ENCODE measurements around the gene TBX20.
A peak's percentile ranks its signal among the peaks of the same experiment; 100 is the strongest.

The TBX20 gene, protein sequence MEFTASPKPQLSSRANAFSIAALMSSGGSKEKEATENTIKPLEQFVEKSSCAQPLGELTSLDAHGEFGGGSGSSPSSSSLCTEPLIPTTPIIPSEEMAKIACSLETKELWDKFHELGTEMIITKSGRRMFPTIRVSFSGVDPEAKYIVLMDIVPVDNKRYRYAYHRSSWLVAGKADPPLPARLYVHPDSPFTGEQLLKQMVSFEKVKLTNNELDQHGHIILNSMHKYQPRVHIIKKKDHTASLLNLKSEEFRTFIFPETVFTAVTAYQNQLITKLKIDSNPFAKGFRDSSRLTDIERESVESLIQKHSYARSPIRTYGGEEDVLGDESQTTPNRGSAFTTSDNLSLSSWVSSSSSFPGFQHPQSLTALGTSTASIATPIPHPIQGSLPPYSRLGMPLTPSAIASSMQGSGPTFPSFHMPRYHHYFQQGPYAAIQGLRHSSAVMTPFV

DNA sequence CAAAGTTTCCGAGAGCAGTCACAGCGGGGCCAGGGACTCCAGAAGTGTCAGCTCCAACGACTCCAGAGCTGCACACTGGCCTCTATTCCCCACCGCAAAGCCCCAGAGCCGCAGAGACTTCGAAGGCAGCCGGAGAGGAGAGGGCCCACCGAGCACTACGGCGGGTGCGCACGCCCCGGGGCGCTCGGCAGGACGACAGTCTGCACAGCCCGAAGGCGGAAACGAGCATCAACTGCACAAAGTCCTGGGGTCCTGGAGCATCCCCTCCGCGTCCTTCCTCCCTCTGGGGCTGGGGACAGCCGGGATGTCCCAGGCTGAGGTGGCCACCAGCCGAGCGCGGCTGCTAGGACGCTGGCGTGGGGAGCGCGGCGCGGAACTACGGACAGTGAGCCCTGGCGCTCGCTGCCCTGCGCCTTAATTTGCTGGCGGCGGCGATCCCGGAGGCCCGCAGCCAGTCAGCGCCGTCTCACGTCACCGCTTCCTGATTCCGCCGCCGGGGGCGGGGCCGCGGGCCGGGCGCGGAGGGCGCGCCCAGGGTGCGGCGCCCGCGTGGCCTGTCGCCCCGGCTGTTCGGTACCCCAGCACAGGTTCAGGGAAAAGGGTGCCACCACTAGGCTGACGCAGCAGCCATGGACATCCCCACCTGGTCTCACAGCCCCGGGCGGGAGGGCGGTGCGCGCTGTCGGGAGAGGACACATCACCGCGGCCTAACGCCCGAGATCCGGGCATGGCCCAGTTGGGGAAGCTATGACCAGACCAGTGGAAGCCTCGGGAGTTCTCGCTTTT, at the start of gene TBX20:
Gene TBX20 (minus strand): TSS at position 391 of the 786 bp plus-strand sequence. CDS start 480 bp downstream, outside the sequence.
- in situ Hi-C loops (cut with HindIII; ENCODE audit: low sequenced_read_pairs), result no loop called here
- peak within 1 kb of the TSS; percentile 29 for H3K4me3 ChIP-seq (ENCODE audit: low read depth, low read length)
- TF ChIP-seq, protein P1, sequence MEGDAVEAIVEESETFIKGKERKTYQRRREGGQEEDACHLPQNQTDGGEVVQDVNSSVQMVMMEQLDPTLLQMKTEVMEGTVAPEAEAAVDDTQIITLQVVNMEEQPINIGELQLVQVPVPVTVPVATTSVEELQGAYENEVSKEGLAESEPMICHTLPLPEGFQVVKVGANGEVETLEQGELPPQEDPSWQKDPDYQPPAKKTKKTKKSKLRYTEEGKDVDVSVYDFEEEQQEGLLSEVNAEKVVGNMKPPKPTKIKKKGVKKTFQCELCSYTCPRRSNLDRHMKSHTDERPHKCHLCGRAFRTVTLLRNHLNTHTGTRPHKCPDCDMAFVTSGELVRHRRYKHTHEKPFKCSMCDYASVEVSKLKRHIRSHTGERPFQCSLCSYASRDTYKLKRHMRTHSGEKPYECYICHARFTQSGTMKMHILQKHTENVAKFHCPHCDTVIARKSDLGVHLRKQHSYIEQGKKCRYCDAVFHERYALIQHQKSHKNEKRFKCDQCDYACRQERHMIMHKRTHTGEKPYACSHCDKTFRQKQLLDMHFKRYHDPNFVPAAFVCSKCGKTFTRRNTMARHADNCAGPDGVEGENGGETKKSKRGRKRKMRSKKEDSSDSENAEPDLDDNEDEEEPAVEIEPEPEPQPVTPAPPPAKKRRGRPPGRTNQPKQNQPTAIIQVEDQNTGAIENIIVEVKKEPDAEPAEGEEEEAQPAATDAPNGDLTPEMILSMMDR (IDR thresholded peaks at IDR 0.05; ENCODE audit: low read depth, low read length, missing control alignments), result no peak
- no peak for DNase-seq (ENCODE audit: low read depth)

DNA sequence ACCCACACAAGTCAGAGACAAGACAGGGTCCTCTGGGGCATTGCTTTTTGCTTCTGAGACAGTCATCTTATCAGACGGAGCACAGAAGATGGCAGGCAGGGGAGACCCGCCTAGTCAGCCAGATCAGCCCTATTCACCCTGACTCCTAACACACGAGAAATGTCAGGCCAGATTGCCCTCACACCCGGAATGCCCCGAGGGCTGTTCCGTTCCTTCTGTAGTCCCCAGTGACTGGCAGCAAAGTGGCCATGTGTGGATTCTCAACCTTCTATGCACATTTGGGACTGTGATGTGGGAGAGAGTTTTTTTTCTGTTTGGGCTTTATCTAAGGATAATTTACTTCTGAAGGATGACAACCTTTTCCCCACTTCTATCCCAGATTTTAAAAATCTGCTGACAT, 35.5 kb upstream of the TBX20 start:
- H3K4me3 ChIP-seq (ENCODE audit: low read depth, low read length), result no peak overlapping the region
- DNase-seq (ENCODE audit: low read depth), result no peak
- TF ChIP-seq, protein P1 (IDR thresholded peaks at IDR 0.05; ENCODE audit: low read depth, low read length, missing control alignments), result no peak
- in situ Hi-C loops (cut with HindIII; ENCODE audit: low sequenced_read_pairs), result no loop called here

DNA sequence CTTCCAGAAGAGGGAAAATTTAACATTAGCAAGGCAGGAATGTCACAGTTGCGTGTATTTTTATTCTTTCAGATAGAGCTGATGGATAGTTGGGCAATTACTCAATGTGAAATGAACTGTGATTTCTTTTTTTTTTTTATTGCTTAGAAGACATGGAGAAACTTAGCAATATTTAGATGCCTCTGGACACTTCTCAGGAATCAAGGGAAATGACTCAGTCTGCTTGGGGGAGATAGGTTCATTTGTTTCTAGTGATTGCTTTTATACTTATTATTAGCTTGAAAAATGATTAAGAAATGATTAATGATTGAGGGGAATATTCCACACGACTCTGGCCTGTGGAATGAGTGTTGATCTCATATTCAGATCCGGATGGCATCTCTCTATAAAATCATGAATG, 33.1 kb upstream of the TBX20 start:
- TF ChIP-seq, protein P1 (IDR thresholded peaks at IDR 0.05; ENCODE audit: low read depth, low read length, missing control alignments), result no peak
- in situ Hi-C loops (cut with HindIII; ENCODE audit: low sequenced_read_pairs), result no loop called here
- no peak for DNase-seq (ENCODE audit: low read depth)
- H3K4me3 ChIP-seq (ENCODE audit: low read depth, low read length), result no peak overlapping the region

DNA sequence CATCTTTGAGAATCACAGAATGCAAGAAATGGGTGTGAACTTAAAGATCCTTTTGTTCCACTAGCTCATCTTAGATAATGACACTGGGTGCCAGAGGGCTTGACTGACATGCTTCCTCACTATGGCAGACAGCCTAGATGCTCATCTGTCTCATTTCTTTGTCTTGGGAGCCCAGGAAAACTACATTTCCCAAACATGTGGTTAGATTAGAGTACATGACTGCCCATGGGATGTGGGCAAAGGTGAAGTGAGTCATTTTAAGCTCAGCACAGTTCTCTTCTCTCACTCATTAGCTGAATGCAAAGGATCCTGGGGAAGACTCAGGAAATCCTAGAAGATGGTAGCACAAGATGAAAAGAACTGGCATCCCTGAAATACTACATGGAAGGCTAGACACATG, 32.5 kb upstream of the TBX20 start:
- in situ Hi-C loops (cut with HindIII; ENCODE audit: low sequenced_read_pairs), result no loop called here
- no peak for DNase-seq (ENCODE audit: low read depth)
- TF ChIP-seq, protein P1 (IDR thresholded peaks at IDR 0.05; ENCODE audit: low read depth, low read length, missing control alignments), result no peak
- H3K4me3 ChIP-seq (ENCODE audit: low read depth, low read length), result no peak overlapping the region

DNA sequence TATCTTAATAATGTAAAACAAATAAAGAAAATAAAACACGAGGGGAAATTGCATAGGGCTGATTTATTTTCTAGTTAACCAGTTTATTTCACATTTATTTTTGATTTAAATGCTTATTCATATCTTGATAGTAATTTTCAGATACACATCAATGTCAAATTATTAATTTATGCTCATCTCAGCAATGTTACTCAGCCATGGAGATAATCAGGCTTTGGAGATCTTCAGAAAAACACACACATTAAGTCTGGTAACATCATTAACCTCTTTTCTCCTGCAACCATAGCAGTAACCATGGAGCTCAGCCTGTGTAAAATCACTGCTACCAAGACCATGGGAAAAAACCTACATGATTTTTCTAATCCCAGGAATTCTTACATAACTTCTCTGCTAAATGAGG, 31.9 kb upstream of the TBX20 start:
- no peak for DNase-seq (ENCODE audit: low read depth)
- in situ Hi-C loops (cut with HindIII; ENCODE audit: low sequenced_read_pairs), result no loop called here
- H3K4me3 ChIP-seq (ENCODE audit: low read depth, low read length), result no peak overlapping the region
- TF ChIP-seq, protein P1 (IDR thresholded peaks at IDR 0.05; ENCODE audit: low read depth, low read length, missing control alignments), result no peak

DNA sequence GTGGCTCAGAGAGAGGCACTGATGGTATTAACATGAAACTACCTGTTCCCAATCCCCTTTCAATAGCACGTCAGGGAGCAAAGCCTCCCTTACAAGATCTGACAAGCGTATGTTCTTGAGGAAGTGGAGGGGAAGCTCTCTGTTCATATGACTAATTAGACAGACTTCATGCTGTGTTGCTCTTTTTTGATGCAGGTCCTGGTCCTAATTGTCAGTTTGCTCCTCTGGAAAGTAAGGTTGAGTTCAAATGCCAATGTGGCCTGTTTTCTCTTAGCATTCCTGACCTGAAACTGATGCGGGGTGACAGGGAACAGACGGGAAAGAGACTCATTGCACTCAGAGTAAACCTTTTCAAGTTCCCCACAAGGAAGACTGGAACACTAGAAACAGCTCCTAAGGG, 27.0 kb upstream of the TBX20 start:
- DNase-seq (ENCODE audit: low read depth), result no peak

More for the DNA sequence above, 27.0 kb upstream of the TBX20 start:
- in situ Hi-C loops (cut with HindIII; ENCODE audit: low sequenced_read_pairs), result no loop called here
- TF ChIP-seq, protein P1 (IDR thresholded peaks at IDR 0.05; ENCODE audit: low read depth, low read length, missing control alignments), result no peak
- no peak overlapping the region for H3K4me3 ChIP-seq (ENCODE audit: low read depth, low read length)
